HG03139 (cell line): ENCODE data around the gene ACTRT2.

ENCODE experiments used
- ATAC-seq: cut with Tn5 transposase; IDR thresholded peaks from one replicate; pipeline ENCODE4 v1.9.1; 2021; ENCODE audit not compliant: unreplicated experiment

ACTRT2 gene

GRCh38 chr1:3031401-3032221, 10.3 kb downstream of the ACTRT2 start:
- ATAC-seq: no peak

- no peak for ATAC-seq
Observed at GRCh38 chr1:3032371-3033039, 11.2 kb downstream of the ACTRT2 start.

GRCh38 chr1:3033040-3033789, 11.9 kb downstream of the ACTRT2 start:
- no peak for ATAC-seq

GRCh38 chr1:3033790-3034090, 12.5 kb downstream of the ACTRT2 start:
- no peak for ATAC-seq

- ATAC-seq: no peak
Observed at GRCh38 chr1:3034162-3034561, 12.9 kb downstream of the ACTRT2 start.

- no peak for ATAC-seq
Observed at GRCh38 chr1:3034728-3035562, 13.7 kb downstream of the ACTRT2 start.

- no peak for ATAC-seq
Observed at GRCh38 chr1:3035563-3036446, 14.5 kb downstream of the ACTRT2 start.

GRCh38 chr1:3036447-3037280, 15.4 kb downstream of the ACTRT2 start:
- no peak for ATAC-seq

- ATAC-seq: no peak
Observed at GRCh38 chr1:3037281-3038040, 16.2 kb downstream of the ACTRT2 start.

- no peak for ATAC-seq
Observed at GRCh38 chr1:3038113-3038551, 16.9 kb downstream of the ACTRT2 start.

GRCh38 chr1:3038571-3039181, 17.4 kb downstream of the ACTRT2 start:
- ATAC-seq: no peak

- no peak for ATAC-seq
Observed at GRCh38 chr1:3040004-3040403, 18.7 kb downstream of the ACTRT2 start.

- no peak for ATAC-seq
Observed at GRCh38 chr1:3042481-3042880, 21.2 kb downstream of the ACTRT2 start.

- no peak for ATAC-seq
Observed at GRCh38 chr1:3049164-3049563, 27.9 kb downstream of the ACTRT2 start.

GRCh38 chr1:3049905-3050304, 28.6 kb downstream of the ACTRT2 start:
- ATAC-seq: no peak

GRCh38 chr1:3050603-3051002, 29.3 kb downstream of the ACTRT2 start:
- ATAC-seq: no peak

GRCh38 chr1:3051270-3052268, 30.3 kb downstream of the ACTRT2 start:
- no peak for ATAC-seq
